Dedifferentiated amniotic fluid mesenchymal stem cell (primary cell): ENCODE results near the gene YTHDF2.
"Not testable (repeated sequence)": the region's sequence is repeated elsewhere in the genome, so short reads cannot be mapped to it uniquely, and the experiment has no call there.

ENCODE experiments used
- DNase-seq: peaks from one replicate; pipeline ENCODE4 v3.0.0-alpha.2; 2016; ENCODE audit errors: extremely low spot score

Gene YTHDF2

DNA sequence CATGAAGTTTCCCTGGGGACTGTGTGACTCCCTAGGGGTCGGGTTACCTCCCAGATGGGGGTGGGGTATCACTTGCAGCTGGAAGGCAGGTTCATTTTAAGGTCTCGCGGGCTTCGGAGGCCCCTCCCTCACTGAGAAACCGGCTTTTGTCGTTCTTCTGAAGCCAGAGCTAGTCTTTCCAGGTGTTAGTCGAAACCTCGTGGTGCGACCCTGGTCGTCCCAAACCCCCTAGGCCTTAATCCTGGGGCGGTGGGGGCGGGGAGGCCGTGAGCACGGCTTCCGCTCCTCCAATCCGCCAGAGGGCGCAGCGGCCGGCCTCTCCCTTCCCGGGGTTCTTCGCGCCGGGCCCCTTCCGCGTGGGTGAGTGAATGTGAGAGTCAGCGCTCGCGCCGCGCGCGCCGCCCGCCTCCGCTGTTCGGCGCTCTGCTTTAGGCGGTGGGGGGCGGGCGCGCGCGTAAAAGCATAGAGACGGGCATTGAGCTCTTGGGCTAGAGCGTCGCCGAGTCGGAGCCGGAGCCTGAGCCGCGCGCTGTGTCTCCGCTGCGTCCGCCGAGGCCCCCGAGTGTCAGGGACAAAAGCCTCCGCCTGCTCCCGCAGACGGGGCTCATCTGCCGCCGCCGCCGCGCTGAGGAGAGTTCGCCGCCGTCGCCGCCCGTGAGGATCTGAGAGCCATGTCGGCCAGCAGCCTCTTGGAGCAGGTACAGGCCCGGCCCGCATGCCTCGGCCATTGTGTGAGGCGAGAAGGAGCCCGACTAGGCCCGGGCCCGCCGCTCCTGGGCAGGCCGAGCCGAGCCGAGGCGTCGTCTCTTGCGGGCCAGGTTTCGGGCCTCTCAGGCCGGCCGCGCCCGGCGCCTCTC, at the start of gene YTHDF2:
YTHDF2 (plus strand) TSS at position 491 of the 857 bp plus-strand sequence; CDS start at position 672, 181 bp downstream.
- DNase-seq, result peak; percentile 96

DNA sequence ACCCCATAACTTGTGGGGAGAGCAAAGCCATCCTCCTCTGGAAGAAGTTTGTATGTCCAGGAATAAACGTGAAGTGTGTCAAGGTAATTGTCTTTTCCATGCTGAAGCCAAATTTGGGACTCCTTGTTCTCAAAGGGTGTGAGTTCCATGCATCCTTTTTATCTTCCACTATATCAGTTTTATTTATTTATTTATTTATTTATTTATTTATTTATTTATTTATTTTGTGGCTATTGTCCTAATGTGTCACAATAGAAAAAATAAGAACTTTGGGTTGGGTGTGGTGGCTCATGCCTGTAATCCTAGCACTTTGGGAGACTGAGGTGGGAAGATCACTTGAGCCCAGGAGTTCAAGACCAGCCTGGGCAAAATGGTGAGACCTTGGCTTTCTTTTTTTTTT, 45.1 kb upstream of the YTHDF2 start:
- not testable (repeated sequence) for DNase-seq

DNA sequence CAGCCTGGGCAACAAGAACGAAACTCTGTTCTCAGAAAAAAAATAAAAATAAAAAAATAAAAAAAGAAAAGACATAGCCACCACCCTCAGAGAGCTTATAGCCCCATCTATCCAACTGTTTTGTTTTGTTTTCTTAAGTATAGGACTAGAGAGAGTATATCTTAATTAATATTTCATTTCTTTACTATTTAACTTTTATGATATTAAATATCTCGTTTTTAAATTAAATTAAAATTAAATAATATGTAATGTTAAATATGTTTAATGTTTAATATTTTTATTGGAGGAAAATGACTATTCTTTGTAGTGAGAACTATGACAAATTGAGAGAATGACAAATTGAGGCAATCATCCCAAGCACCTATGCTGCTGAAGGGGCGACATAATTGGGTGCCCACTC, 33.1 kb upstream of the YTHDF2 start:
- no peak for DNase-seq

DNA sequence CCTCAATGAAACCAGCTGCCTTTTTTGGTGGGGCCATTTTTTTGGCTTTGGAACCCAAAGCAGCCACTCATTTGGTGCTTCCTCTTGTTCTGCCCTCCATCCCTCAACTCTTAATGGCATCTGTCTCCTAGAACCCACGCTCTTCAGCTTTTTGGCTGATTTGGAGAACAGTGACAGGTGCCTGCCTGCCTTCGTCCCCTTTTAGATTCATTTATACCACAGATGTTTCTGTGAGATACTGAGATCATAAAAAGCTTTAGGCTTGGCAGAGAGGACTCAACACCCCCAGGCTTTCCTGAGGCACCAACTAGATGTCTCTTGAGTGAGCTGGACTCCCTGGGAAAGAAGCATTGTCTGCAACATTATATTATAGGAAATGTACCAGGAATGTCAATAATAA, 20.4 kb upstream of the YTHDF2 start:
- DNase-seq, result no peak

DNA sequence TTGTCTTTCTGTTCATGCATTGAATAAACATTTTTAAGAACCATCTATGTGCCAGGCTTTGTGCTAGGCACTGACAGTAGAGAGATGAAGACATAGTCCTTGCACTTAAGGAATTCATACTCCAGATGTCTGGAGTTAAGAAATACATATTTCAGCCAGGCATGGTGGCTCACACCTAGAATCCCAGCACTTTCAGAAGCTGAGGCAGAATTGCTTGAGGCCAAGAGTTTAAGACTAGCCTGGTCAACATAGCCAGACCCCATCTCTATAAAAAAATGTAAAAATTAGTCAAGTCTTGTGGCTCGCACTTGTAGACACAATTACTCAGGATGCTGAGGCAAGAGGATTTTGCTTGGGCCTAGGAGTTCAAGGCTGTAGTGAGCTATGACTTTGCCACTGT, 18.6 kb upstream of the YTHDF2 start:
- no peak for DNase-seq

DNA sequence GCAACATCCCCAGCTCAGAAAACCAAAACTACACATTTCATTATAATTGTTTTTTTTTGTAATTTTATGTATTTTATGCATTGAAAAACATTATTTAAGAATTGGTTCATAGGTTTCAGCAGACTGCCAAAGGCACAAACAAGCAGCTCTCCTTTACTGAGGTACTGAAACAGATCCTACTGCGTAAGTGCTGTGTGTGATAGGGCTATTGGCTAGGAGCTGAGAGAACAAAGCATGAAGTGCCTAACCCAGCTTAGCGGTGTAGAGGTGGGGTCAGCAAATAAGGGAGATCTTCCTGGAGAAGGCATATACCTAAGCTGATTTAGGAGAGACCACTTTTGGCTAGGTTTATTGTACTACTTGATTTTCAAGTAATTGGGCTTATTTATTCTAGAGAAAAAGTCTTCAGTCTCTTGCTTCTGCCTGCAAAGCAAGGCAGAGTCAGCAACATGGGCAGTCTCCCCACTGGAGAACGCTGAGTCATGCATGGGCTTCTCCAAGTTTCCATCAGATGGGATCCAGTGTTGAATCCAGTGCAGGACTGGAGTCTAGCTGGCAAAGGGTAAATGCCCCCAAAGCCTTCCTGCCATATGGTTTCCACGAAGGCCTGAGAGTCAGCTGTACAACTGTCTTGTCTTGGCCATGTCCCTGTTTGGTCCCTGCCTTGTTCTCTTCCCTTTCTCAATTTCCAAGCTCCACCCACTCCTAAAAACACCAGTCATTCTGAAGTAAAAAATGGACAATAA, 18.0 kb upstream of the YTHDF2 start:
- DNase-seq, result peak; percentile 34

GRCh38 chr1:28719332-28719619, 17.5 kb upstream of the YTHDF2 start:
- DNase-seq, result no peak

DNA sequence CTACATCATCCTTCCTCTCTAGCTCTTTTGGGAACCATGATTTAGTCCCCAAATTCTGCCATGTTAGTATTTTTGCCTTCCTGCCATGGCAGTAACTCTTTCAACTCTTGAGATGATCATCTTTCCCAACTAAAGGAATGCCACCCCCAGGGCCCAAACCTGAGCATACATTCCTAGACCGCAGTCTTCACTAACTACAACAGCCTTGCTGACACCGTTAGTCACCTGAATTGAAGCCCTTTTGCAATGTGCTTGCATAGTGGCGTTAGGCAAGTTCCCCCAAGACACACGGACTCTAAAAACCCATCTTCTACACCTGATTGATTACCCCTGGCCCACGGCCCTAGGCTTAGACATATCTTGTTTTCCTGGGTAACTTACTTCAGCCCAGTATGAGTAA, 16.4 kb upstream of the YTHDF2 start:
- DNase-seq, result no peak

- DNase-seq, result not testable (repeated sequence)
Measured at GRCh38 chr1:28721927-28722326, 14.8 kb upstream of the YTHDF2 start.

GRCh38 chr1:28725365-28725764, 11.4 kb upstream of the YTHDF2 start:
- not testable (repeated sequence) for DNase-seq

DNA sequence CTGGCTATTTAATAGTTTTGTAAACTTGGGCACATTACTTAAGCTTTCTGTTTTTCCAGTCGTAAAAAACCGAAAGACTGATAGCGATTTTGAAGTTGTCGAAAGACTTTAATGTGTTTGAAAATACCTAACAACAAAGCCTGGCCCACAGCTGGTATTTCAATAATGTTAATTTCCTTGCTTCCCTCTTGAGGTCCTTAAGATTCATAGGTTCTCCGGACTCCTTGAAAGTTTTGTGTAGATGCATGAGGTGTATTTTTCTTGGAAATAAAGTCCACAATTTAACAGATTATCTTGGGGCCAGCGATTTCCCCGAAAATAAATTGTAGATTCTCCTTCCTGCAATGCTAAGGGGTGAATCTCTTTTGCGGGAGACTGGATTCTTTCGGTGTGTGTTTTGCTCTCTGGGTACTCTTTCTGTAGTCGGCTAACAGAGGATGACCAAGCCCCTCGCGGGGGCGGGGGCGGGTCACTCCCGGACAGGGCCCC, 735 bp upstream of the YTHDF2 start:
- DNase-seq, result no peak

GRCh38 chr1:28737307-28738132, 780 bp downstream of the YTHDF2 start:
- DNase-seq, result no peak

DNA sequence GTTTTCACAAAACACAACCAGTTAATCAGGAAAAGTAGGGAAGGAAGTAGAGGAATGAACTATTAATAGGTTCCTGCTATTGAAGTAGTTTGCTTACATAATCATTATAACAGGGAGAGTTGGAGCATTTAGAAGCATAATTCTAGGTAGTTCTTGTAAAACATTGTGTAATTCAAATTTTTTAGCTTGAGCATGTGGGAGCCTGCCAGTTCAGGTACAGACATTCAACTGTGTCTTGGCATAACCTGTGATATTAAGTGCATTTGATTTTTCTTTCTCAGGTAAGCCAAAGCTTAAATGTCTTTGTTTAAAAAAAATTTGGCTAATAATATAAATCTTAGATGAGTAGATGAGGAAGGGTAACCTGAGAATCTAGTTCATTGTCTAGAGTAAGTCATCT, 3.4 kb downstream of the YTHDF2 start:
- DNase-seq, result no peak

DNA sequence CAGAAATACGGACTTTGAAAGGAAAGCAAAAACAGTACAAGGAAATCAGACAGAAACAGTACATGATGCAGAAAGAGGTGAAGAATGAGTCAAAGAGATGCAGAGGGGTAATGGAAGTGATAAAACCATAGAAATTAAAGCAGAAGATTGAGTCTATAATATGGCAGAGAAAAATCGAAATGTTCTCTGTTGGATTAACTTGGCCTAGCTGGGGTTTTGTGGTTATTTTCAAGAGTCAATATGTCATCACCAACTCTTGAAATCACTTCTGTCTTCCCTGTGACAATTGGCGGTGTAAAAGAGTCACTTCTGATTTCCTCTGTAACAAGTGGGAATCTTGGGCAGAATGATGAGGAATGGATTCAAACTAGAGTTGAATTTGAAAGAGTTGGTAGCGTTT, 7.4 kb downstream of the YTHDF2 start:
- DNase-seq, result no peak

DNA sequence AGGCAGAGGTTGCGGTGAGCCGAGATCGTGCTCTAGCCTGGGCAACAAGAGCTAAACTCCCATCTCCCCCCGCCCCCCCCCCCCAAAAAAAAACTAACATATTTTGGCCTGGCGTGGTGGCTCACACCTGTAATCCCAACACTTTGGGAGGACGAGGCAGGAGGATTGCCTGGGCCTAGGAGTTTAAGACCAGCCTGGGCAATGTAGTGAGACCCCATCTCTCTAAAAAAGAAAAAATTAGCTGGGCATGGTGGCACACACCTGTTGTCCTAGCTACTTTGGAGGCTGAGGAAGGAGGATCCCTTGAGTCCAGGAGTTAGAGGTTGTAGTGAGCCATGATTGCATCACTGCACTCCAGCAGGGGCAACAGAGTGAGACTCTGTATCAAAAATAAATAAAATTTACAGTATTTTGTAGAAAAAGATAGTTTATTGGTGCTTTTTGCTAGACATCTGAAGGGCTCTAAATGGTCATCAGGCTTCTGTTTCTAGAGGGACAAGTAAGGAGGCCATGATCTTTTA, 9.0 kb downstream of the YTHDF2 start:
- DNase-seq, result no peak

- no peak for DNase-seq
Measured at GRCh38 chr1:28750330-28750729, 13.6 kb downstream of the YTHDF2 start.

DNA sequence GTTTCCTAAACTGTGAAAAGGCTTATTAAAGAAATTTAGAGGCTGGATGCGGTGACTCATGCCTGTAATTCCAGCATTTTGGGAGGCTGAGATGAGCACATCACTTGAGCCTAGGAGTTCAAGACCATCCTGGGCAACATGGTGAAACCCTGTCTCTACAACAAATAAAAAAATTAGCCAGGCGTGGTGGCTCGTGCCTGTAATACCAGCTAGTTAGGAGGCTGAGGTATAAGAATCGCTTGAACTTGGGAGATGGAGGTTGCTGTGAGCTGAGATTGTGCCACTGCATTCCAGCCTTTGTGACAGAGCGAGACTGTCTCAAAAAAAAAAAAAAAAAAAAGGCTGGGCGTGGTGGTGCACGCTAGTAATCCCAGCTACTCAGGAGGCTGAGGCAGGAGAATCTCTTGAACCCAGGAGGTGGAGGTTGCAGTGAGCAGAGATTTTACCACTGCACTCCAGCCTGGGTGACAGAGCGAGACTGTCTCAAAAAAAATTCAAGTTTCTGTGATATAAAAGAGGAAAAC, 14.1 kb downstream of the YTHDF2 start:
- not testable (repeated sequence) for DNase-seq

GRCh38 chr1:28751315-28752060, 14.7 kb downstream of the YTHDF2 start:
- peak; percentile 31 for DNase-seq

GRCh38 chr1:28755701-28756100, 19.0 kb downstream of the YTHDF2 start:
- no peak for DNase-seq

DNA sequence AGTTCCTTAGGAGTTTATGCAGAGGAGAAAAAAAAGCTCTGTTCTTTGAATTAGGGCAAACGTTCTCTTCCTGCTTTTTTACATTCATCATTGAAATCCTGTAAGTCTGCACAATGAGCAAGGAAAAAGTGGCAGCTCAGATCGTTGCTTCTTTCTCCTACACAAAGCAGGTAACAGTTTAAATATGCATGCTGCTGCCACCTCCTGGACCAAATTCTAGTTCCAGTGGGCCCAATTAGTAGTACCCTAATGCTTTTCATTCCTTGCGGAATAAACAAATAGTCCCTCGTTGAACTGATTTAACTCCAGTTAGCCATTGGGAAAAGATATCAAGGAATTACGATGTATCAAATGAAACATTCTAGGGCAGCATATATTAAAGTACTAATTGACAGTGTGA, 20.1 kb downstream of the YTHDF2 start:
- no peak for DNase-seq

DNA sequence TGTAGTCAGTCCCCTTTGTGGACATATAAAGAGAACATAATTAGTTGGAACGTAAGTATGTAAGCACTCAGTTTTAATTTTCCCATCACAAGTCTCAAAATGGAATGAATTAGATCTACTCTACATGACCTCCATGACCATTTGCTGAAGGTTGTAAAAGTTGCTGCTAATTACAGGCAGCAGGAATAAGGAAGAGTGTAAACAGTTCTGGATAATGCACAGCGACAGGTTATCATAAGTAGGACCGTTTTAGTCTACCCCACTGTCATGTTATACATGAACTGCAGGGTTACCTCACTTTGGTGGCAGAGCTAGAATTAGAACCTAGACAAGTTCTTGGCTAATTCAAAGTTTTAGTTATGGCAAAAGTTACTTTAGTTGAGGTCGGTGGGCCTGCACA, 21.7 kb downstream of the YTHDF2 start:
- no peak for DNase-seq
